Renal cortical epithelial cell (primary cell): ENCODE measurements around the gene THBS1. TPM values are rescaled to one million over a fixed set of nuclear protein-coding genes. Genes with fewer than 3 reads are reported as not detected.

Source experiments
- DNase-seq: peaks from one replicate; pipeline ENCODE4 v3.0.0-alpha.2; 2011; ENCODE audit warnings: low read depth
- total RNA-seq: library from RNA; depleted of rRNA; stranded (reverse); fragments of >200 nt; gene quantifications from 2 replicates; pipeline ENCODE4 v1.2.3, GENCODE V29; 2014

THBS1 gene
- total RNA-seq, 1 donor from 2014 or later: 2,616 TPM

- no peak for DNase-seq
Measured at GRCh38 chr15:39605146-39605545, 24.3 kb downstream of the THBS1 start.

GRCh38 chr15:39608185-39609139 lies 27.6 kb downstream of the THBS1 start:
- DNase-seq: no peak

GRCh38 chr15:39609166-39609916 lies 28.5 kb downstream of the THBS1 start:
- no peak for DNase-seq

GRCh38 chr15:39610665-39611064 lies 29.8 kb downstream of the THBS1 start:
- DNase-seq: no peak

GRCh38 chr15:39613271-39613670 lies 32.4 kb downstream of the THBS1 start:
- DNase-seq: no peak

- DNase-seq: no peak
Measured at GRCh38 chr15:39613861-39614260, 33.0 kb downstream of the THBS1 start.

DNA sequence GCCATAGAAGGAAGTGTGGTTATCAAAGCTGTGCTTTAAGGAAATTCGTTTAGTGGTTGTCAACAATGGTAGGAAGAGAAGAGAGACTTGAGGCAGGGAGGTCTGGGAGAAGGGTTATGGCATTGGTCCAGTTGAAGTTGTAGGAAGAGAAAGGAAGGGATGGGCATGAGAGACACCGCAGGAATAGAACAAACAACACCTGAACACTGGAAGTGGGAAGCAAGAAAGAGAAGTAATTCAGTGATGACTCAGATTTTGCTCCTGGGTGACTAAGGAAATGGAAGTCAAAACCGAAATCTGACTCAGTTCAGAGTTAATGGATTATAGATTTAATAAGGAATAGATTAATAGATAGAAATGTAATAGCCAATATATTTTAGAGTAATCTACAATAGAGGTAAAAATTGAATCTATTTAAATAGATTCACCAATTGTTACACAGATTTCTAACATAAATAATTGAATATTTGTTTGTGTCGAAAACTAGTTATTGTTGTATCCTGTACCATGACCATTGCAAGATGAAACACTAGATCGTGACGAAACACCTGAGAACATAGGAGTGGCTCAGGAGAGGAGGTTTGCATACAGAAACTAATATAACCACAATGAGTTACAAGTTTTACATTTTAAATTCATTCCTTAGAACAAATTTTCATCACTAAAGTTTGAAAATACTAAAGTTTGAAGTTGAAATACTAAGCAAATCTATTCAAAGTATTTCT lies 36.0 kb downstream of the THBS1 start:
- peak; percentile 85 for DNase-seq

DNA sequence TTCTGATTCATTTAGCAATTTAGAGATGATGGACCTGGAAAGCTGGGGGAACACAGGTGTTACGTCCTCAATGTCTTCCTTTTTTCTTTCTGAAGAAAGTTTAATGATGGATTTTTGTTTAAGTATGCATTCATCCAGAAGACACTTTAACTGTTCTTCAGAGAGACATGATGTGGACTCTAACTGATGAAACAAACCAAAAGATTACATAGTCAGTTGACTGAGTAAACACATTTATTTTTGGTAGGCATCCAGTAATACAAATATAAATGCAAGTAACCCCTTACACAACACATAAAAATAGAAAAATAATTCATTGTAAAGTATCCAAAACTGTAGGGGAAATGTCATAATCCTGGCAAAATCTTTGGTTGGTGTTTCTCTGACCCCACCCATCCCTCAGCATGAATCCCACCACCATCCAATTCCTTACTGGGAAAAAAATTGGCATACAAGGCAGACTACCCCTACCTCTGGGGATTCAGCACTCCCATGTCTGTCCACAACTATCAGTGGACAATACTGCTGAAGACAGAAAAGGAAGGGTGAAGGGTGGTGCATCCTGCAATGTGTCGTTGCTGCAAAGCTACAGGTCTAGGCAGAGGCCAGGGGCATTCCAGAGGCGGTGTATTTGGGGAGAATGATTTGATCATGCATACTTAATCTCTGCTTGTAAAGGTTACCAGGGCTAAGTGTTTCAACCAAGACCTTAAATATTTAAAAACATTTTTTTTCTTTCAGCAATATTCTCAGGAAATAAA lies 37.4 kb downstream of the THBS1 start:
- DNase-seq: no peak

- no peak for DNase-seq
Measured at GRCh38 chr15:39621210-39621609, 40.3 kb downstream of the THBS1 start.

DNA sequence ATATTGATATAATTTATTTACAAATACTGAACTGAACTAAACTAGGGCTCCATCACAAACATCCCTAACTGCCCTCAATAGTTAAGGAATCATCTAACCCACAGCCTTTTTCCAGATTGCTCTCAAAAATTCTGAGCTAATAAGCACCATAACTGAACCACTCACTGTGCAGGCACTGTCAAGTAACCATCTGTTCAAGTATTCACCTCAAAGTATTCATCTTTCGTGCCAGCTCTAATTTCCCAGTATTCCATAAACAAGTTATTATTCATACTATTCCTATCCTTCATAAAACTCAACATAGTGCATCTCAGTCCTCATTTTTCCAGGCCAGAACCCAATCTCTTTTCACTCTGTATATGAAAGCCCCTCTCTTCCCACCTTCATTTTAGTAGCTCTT lies 41.1 kb downstream of the THBS1 start:
- DNase-seq: no peak

DNA sequence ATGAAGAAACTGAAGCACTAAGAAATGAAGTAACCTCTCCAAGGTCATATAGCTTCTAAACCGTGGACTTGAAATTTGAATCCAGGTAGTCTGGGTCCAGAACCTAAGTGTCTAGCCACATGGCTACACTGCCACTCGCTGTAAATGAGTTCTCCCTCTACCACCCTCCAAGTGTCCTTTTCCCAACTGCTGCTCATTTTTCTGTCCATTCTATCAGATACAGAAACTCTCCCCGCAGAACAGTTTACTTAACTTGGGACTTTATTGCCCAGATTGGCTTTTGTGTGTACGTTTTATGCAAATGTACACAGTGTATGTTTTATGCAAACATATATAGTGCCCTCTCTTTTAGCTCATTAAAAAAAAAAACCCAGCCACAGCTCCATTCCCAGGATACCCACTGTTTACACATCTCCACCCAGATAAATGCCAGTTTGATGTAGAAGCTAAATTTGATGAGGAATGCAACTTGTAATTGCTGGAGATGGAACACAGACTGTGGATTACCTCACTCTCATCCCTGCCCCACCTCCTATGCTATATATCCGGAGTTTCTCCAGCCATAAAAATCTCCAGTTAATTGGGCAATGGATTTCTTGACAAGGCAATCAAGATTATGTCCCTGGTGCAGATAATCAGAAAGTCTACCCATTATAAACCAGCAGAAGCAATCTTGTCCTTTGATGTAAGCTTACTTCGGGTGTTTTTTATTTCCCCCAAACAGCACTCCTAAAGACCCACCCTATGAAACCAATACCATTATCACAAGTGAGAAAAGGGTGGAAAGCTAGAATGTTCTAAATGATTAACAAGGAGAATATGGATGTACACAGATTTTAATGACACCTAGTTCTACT lies 42.0 kb downstream of the THBS1 start:
- no peak for DNase-seq

DNA sequence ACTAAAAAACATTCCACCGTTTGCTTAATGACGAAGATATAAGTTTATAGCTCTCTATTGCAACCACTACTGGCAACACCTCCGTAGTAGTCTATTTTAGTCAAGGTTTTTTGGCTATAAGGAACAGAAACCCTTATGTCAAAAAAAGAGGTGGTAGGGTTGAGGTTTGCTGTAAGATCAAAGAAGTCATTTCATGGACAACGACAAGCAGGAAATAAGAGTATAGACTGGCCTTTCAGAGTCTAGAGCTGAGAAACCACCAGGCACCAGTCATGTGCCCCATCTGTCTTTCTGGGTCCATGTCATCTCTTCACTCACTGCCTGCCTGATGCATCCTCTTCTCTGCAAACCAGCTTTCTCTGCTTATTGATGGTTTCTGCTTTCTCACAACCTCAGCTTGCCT lies 42.7 kb downstream of the THBS1 start:
- no peak for DNase-seq

- DNase-seq: peak; percentile 96
Measured at GRCh38 chr15:39624806-39625205, 43.9 kb downstream of the THBS1 start.

DNA sequence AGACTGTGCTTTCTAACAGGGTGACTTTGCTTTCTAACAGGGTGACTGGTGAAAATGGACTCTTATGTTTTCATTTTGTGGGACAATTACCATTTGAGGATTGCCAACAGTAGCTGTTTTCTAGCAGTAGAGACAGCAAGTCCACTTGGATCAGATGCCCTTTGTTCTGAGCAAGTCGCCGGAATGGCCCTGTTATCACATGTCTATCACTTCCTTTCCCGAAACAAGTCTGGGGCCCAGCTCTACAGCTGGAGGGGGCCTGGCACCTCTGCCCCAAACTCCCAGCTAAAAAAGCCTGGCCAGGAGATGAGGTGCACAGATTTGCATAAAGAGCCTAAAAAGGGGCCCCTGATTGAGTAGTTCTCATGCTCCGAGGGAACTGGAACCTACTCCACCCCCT lies 44.6 kb downstream of the THBS1 start:
- DNase-seq: no peak

DNA sequence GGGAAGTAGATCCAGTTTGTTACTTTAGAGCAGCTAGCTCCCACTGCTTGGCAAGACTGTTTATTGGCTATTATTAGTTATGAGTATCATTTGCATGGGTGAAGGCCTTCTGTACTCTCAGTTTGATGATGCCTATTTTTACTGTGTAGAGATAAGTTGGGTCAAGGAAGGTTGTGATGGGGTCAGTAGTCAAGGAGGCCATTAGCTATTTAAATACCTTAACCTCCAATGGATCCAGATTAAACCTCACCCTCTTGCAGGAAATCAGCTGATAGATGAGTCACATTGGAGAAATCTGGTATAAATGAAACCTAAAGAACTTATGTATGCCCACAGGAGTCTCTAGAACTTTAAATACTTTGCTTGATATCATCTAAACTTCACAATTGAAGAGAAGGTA lies 45.0 kb downstream of the THBS1 start:
- peak; percentile 60 for DNase-seq

GRCh38 chr15:39627451-39628143 lies 46.7 kb downstream of the THBS1 start:
- no peak for DNase-seq

DNA sequence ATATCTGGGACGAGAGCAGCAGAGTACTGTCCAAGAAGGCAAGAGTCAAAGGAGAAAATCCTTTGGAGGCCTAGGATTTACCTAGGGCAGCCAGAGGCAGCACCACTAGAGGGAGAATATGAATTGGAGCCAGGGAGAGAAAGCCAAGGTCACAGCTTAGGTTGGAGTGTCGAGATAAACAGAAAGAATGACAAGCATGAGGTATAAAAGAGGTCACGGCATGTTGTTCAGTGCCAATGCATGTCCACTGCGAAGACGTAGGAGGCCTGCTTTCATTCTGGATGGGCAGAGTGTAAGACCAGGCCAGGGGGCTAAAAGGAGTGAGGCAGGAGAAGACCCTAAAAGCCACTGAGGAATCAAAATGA lies 47.2 kb downstream of the THBS1 start:
- no peak for DNase-seq

- no peak for DNase-seq
Measured at GRCh38 chr15:39628546-39629257, 47.8 kb downstream of the THBS1 start.

GRCh38 chr15:39629371-39629770 lies 48.5 kb downstream of the THBS1 start:
- peak; percentile 63 for DNase-seq
